HepG2 (cell line): Measurements from ENCODE around the gene VGLL4. TPM values are rescaled to one million over a fixed set of nuclear protein-coding genes. Genes with fewer than 3 reads are reported as not detected.

Experiments
- ATAC-seq: fragments of 200-7000 bp; cut with Tn5 transposase; 3 replicates; pipeline ENCODE4 v1.9.1; 2020; ENCODE audit warnings: mild to moderate bottlenecking, moderate library complexity
- BruUV-seq: library from RNA; stranded (reverse); fragments of 400-500 nt; replicated peaks from 2 replicates; lab custom pipeline; 2021; lab: Mats Ljungman, UMichigan
- CTCF ChIA-PET: fragments of 300-600 bp; formaldehyde crosslinking; extraction: SDS; loops from one replicate; lab custom pipeline; 2021; ENCODE audit warnings: low total read pairs, inconsistent platforms, low intra/inter-chr PET ratio; lab: Yijun Ruan, JAX
- POLR2A ChIA-PET: fragments of 350-600 bp; sonication (Branson Sonifier 250); formaldehyde crosslinking; loops from one replicate; lab custom pipeline; 2020; ENCODE audit warnings: antibody characterized with exemption, inconsistent platforms; lab: Yijun Ruan, JAX
- DNase-seq: peaks from one replicate; pipeline ENCODE4 v3.0.0-alpha.2; 2015; ENCODE audit warnings: low spot score
- FAIRE-seq: peaks from 3 replicates; lab custom pipeline; 2011; peaks lifted over from hg19 to GRCh38; lab: Jason Lieb, UNC
- H2AFZ ChIP-seq: one replicate; pipeline ENCODE4 v1.6.1; 2011; ENCODE audit warnings: low read length, inconsistent platforms
- H3K27ac ChIP-seq: fragments of 300-600 bp; 3 replicates; pipeline ENCODE4 v1.8.0; 2011; ENCODE audit warnings: mixed run types, mild to moderate bottlenecking, mixed read lengths, low read length, inconsistent platforms; ENCODE audit not compliant: insufficient read depth; ENCODE audit errors: extremely low read length
- H3K27me3 ChIP-seq, 2 experiments: fragments of 200-600 bp in 1 of 2; 2 replicates in 1 of 2; 3 replicates in 1 of 2; pipeline versions ENCODE4 v1.6.0 to v1.8.0; 2011; ENCODE audit warnings: low read length in 2 of 2, mild to moderate bottlenecking in 2 of 2, moderate library complexity in 2 of 2, inconsistent platforms in 1 of 2; ENCODE audit not compliant: insufficient read depth in 2 of 2, control insufficient read depth in 1 of 2
- H3K36me3 ChIP-seq, 2 experiments: fragments of 200-600 bp in 1 of 2; replicated peaks in 1 of 2; 2 replicates in 1 of 2; 3 replicates in 1 of 2; pipeline versions ENCODE4 v1.5.1 to v1.8.0; 2011; ENCODE audit warnings: low read length in 2 of 2, inconsistent platforms in 1 of 2; ENCODE audit not compliant: insufficient read depth in 2 of 2, control insufficient read depth in 1 of 2
- H3K4me1 ChIP-seq: 2 replicates; pipeline ENCODE4 v1.5.1; 2012; ENCODE audit warnings: low read length, inconsistent platforms; ENCODE audit not compliant: insufficient read depth
- H3K4me2 ChIP-seq: 2 replicates; pipeline ENCODE4 v1.6.0; 2011; ENCODE audit warnings: low read depth, low read length, inconsistent platforms
- H3K4me3 ChIP-seq, 3 experiments: fragments of 200-600 bp in 1 of 3; sonication (generic), shearing (Covaris generic) in 1 of 3; replicated peaks in 1 of 3; 2 replicates each; pipeline ENCODE4 v1.5.1; 2011 to 2016; ENCODE audit warnings: low read length in 3 of 3, inconsistent platforms in 2 of 3, low read depth in 2 of 3, mild to moderate bottlenecking in 2 of 3, control low read depth in 1 of 3, mixed read lengths in 1 of 3; ENCODE audit not compliant: insufficient read depth in 1 of 3
- H3K79me2 ChIP-seq: one replicate; pipeline ENCODE4 v1.6.1; 2011; ENCODE audit warnings: low read length, inconsistent platforms; ENCODE audit not compliant: insufficient read depth
- H3K9ac ChIP-seq: 2 replicates; pipeline ENCODE4 v1.6.0; 2011; ENCODE audit warnings: mild to moderate bottlenecking, low read depth, low read length, inconsistent platforms; ENCODE audit not compliant: insufficient read depth
- H3K9me3 ChIP-seq: 2 replicates; pipeline ENCODE4 v1.5.1; 2012; ENCODE audit warnings: mild to moderate bottlenecking, low read length
- H4K20me1 ChIP-seq: 2 replicates; pipeline ENCODE4 v1.6.0; 2011; ENCODE audit warnings: inconsistent platforms, mild to moderate bottlenecking, low read length, moderate library complexity; ENCODE audit not compliant: insufficient read depth
- ZNF687 ChIP-seq: sonication (generic); formaldehyde crosslinking; IDR thresholded peaks from 2 replicates; pipeline ENCODE4 v1.5.1; 2020; ENCODE audit warnings: mild to moderate bottlenecking, missing genetic modification reagents, moderate library complexity
- WGBS: methylation state at CpG from one replicate; pipeline ENCODE4 v1.1.6; 2017; ENCODE audit warnings: low lambda C conversion rate; 5-methylcytosine and 5-hydroxymethylcytosine counted together
- in situ Hi-C: cut with HindIII; loops from 2 replicates; pipeline ENCODE4 v1.10.0; 2017; ENCODE audit warnings: low pct_unique_long_range_greater_than_20kb; ENCODE audit not compliant: extremely low pct_ligation_motif_present
- intact Hi-C: fragments of 100-400 bp; cut with micrococcal nuclease; formaldehyde crosslinking; loops from one replicate; pipeline ENCODE4 v1.10.0; 2022; ENCODE audit not compliant: unreplicated experiment
- polyA plus RNA-seq, 8 experiments: library from polyadenylated mRNA; depleted of rRNA in 3 of 8; stranded (reverse) in 7 of 8; unstranded in 1 of 8; fragments of >200 nt; fragmentation: Illumina TruSeq in 4 of 8; extraction: Trizol in 4 of 8; gene quantifications; 2 replicates each; pipeline versions ENCODE4 v1.2.1 to v1.2.3, GENCODE V29; 2011 to 2016; ENCODE audit warnings: low read depth in 4 of 8, missing spikeins in 1 of 8, mixed read lengths in 1 of 8; ENCODE audit not compliant: insufficient read depth in 1 of 8
- total RNA-seq, 5 experiments: library from RNA; depleted of rRNA; stranded (reverse); fragments of >200 nt; fragmentation: Illumina TruSeq; extraction: Trizol; gene quantifications; 2 replicates each; pipeline ENCODE4 v1.2.3, GENCODE V29; 2016; ENCODE audit warnings: low read depth in 1 of 5
- TF ChIP-seq, protein P1 (sequence below): sonication (generic); formaldehyde crosslinking; IDR thresholded peaks from 2 replicates; pipeline ENCODE4 v1.5.0; 2020; ENCODE audit warnings: mild to moderate bottlenecking, low read depth, missing genetic modification reagents, borderline replicate concordance

VGLL4 gene
- total and polyA plus RNA-seq, 2 of the 13 experiments (the other 11 are each of a cell fraction or from before 2014, with no cell fraction given), result 23.2 to 39.0 TPM

DNA sequence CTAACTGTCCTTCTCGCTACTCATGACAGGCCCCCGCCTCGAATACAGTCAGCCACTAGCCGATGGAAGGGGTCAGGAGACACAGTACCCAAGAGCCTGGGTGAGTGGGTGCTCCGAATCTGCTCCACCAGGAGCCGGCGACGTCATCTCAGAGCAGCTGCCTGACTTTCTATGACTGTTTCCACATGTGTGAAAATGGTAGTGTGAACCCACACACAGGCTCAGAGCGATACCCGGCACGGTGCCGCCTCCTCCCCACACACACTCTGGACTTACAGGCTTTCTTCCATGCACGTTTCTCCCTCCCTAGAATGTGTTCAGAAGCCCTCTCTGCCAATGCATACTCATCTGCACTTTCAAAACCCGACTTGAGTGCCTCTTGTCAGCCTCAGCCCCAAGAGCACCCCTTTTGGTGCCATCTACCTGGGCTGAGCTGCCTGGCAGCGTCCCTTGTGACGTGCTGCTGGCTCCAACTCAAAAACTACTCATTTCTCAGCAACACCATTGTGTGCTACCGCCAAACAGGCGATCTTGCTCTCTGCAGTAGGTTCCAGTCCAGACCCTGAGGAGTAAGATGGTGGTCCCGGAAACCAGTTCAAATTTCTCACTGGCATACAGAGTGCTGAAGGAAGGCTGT, 29.7 kb downstream of the VGLL4 start:
- in situ Hi-C loops (no loop called here), intact Hi-C loops (no loop called here)
- Histone ChIP-seq H3K9me3 (no peaks in the 10 kb centered on the region), H3K27me3 (no peaks in the 10 kb centered on the region), H3K4me3 (no peak overlapping the region), H3K9ac (no peak overlapping the region), H3K27ac (no peak overlapping the region), H2AFZ (no peak overlapping the region), H3K4me1 (peaks cover 100% of the 10 kb centered on the region), H4K20me1 (peaks cover 13% of the 10 kb centered on the region; the same call in 1 of the 2 replicates), H3K79me2 (peaks cover 100% of the 10 kb centered on the region), H3K4me2 (no peak overlapping the region), H3K36me3 (no peaks in the 10 kb centered on the region; a peak in 3 of 5 replicates)
- CTCF ChIA-PET, result no interaction called here
- POLR2A ChIA-PET, result no interaction called here
- FAIRE-seq, result no peak
- no peak for DNase-seq
- 96% methylated on average over 19 of the region's 19 CpGs for WGBS
- TF ChIP-seq, protein P1, sequence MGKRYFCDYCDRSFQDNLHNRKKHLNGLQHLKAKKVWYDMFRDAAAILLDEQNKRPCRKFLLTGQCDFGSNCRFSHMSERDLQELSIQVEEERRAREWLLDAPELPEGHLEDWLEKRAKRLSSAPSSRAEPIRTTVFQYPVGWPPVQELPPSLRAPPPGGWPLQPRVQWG (CRISPR knock-in tag), result no peak
- TF ChIP-seq ZNF687 (CRISPR knock-in tag), result peak; percentile 20; the same call in 1 of the 2 replicates
- BruUV-seq, result no TSS peak
- ATAC-seq, result no peak
